ENCODE data around the gene SIK3.
"Not testable (repeated sequence)": the region's sequence is repeated elsewhere in the genome, so short reads cannot be mapped to it uniquely, and the experiment has no call there.

Gene SIK3

DNA sequence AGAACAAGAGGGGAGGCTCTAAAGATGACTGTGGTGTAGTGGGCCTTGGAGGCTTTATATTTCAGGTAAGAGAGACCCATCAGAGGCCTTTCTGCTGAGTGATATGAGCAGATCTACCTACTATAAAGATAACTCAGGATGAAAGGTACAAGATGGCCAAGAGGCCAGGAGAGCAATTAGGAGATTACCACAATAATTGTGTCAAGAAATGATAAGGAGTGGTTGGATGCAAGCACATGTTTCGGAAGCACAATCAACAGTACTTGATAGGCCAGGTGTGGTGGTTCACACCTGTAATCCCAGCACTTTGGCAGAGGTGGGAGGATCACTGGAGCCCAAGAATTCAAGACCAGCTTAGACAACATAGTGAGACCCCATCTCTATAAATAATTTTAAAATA is 43.8 kb downstream of the SIK3 start:
- H3K4ac ChIP-seq (ENCODE audit: low read depth, low read length): no peak overlapping the region
- H3K27me3 ChIP-seq (ENCODE audit: insufficient read depth, low read length, poor library complexity): no peaks in the 10 kb centered on the region
- H3K4me3 ChIP-seq (ENCODE audit: low read length): no peak overlapping the region
- DNase-seq: no peak
- H3K56ac ChIP-seq (ENCODE audit: low read length): no peak overlapping the region
- no peak overlapping the region for H2AK5ac ChIP-seq (ENCODE audit: low read length)
- peaks cover 13% of the 10 kb centered on the region for H3K79me1 ChIP-seq (ENCODE audit: low read length)
- H3K4me1 ChIP-seq (ENCODE audit: control insufficient read depth, low read depth, low read length): no peaks in the 10 kb centered on the region
- H4K5ac ChIP-seq (ENCODE audit: low read length): no peak overlapping the region
- WGBS (ENCODE audit: extremely low coverage, insufficient coverage, low lambda C conversion rate): no CpG with 5 or more reads among the region's 1 CpG
- H3K9ac ChIP-seq (ENCODE audit: low read length): no peak overlapping the region
- H4K8ac ChIP-seq (ENCODE audit: low read depth, low read length): no peak overlapping the region
- no peak overlapping the region for H2BK15ac ChIP-seq (replicated peaks; ENCODE audit: low read depth)
- no peak overlapping the region for H3K27ac ChIP-seq (ENCODE audit: low read depth, low read length)
- no peak overlapping the region for H2BK5ac ChIP-seq (ENCODE audit: low read length)
- no peak overlapping the region for H2BK120ac ChIP-seq (ENCODE audit: low read depth, low read length)
- H3K23ac ChIP-seq (ENCODE audit: low read length): no peak overlapping the region
- peaks cover 9% of the 10 kb centered on the region for H3K79me2 ChIP-seq (ENCODE audit: control insufficient read depth, insufficient read depth, low read length)
- no peak overlapping the region for H3K4me2 ChIP-seq (ENCODE audit: low read length)
- no peaks in the 10 kb centered on the region for H3K36me3 ChIP-seq (ENCODE audit: control insufficient read depth, insufficient read depth, low read length)
- H3K18ac ChIP-seq (ENCODE audit: low read length): no peak overlapping the region

DNA sequence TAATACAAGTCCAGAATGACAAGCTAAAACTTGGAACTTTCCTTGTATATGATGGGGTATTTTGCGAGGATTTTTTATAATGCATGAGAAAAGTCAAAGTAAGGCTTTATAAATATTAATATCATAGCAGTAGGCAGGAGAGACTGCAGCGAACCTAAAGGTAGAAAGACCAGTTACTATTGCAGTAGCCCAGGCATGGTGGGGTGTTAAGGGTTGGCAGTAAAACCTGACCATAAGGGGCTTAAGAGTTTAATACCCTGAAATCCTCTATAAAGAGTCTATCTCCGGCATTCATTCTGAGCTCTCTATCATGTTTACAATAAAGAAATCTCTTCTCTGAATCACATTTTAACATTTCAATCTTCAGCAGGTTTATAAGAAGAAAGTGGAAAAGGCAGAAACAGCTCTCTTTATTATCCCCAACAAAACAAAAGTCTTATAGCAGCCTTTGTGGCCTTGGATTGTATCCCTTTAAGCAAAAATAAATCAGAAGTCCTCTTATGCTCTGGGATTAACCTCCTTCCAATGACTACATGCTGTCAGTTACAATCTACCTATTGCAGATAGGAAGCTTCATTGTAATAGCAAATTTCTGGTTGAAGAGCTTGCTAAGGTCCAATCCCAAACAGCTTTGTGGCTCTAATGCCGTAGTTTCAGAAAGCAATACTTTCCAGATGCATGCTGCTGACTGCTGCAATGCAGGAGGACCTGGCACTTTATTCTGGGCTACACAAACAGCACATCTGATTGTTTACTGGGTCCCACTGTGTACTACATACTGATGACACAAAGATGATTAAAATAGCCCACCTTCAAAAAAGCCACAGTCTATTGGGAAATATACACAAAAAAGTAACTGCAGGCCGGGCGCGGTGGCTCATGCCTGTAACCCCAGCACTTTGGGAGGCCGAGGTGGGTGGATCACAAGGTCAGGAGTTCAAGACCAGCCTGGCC is 45.8 kb downstream of the SIK3 start:
- Histone ChIP-seq H3K27ac (ENCODE audit: low read depth, low read length) (no peak overlapping the region), H4K8ac (ENCODE audit: low read depth, low read length) (no peak overlapping the region), H3K18ac (ENCODE audit: low read length) (no peak overlapping the region), H3K4me1 (ENCODE audit: control insufficient read depth, low read depth, low read length) (no peaks in the 10 kb centered on the region), H4K5ac (ENCODE audit: low read length) (no peak overlapping the region), H2BK5ac (ENCODE audit: low read length) (no peak overlapping the region), H3K9ac (ENCODE audit: low read length) (no peak overlapping the region), H3K79me2 (ENCODE audit: control insufficient read depth, insufficient read depth, low read length) (peaks cover 6% of the 10 kb centered on the region), H3K27me3 (ENCODE audit: insufficient read depth, low read length, poor library complexity) (no peaks in the 10 kb centered on the region), H2BK120ac (ENCODE audit: low read depth, low read length) (no peak overlapping the region), H3K23ac (ENCODE audit: low read length) (no peak overlapping the region), H2BK15ac (replicated peaks; ENCODE audit: low read depth) (no peak overlapping the region), H3K56ac (ENCODE audit: low read length) (no peak overlapping the region), H3K79me1 (ENCODE audit: low read length) (peaks cover 11% of the 10 kb centered on the region), H3K4me2 (ENCODE audit: low read length) (no peak overlapping the region), H2AK5ac (ENCODE audit: low read length) (no peak overlapping the region), H3K4me3 (ENCODE audit: low read length) (no peak overlapping the region), H3K36me3 (ENCODE audit: control insufficient read depth, insufficient read depth, low read length) (no peaks in the 10 kb centered on the region), H3K4ac (ENCODE audit: low read depth, low read length) (no peak overlapping the region)
- DNase-seq: no peak
- WGBS (ENCODE audit: extremely low coverage, insufficient coverage, low lambda C conversion rate): 100% methylated on average over 1 of the region's 8 CpGs

DNA sequence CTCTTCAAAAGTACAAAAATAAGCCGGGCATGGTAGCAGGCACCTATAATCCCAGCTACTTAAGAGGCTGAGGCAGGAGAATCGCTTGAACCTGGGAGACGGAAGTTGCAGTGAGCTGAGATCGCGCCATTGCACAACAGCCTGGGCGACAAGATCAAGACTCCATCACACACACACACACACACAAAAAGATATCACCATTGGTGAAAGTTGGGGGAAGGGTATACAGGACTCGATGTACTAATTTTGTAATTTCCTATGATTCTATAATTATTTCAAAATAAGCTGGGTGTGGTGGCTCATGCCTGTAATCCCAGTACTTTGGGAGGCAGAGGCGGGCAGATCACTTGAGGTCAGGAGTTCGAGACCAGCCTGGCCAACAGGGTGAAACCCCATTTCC is 48.1 kb downstream of the SIK3 start:
- H2BK5ac ChIP-seq (ENCODE audit: low read length); H3K9ac ChIP-seq (ENCODE audit: low read length); H2BK15ac ChIP-seq (replicated peaks; ENCODE audit: low read depth); H3K4ac ChIP-seq (ENCODE audit: low read depth, low read length); H3K4me3 ChIP-seq (ENCODE audit: low read length); H3K4me1 ChIP-seq (ENCODE audit: control insufficient read depth, low read depth, low read length); H3K27ac ChIP-seq (ENCODE audit: low read depth, low read length); H2AK5ac ChIP-seq (ENCODE audit: low read length); H3K4me2 ChIP-seq (ENCODE audit: low read length); H2BK120ac ChIP-seq (ENCODE audit: low read depth, low read length); H4K8ac ChIP-seq (ENCODE audit: low read depth, low read length); H3K56ac ChIP-seq (ENCODE audit: low read length); H4K5ac ChIP-seq (ENCODE audit: low read length); H3K79me2 ChIP-seq (ENCODE audit: control insufficient read depth, insufficient read depth, low read length); H3K36me3 ChIP-seq (ENCODE audit: control insufficient read depth, insufficient read depth, low read length); H3K18ac ChIP-seq (ENCODE audit: low read length); H3K23ac ChIP-seq (ENCODE audit: low read length); H3K27me3 ChIP-seq (ENCODE audit: insufficient read depth, low read length, poor library complexity); DNase-seq: not testable (repeated sequence)
- no CpG with 5 or more reads among the region's 9 CpGs for WGBS (ENCODE audit: extremely low coverage, insufficient coverage, low lambda C conversion rate)
- H3K79me1 ChIP-seq (ENCODE audit: low read length): peaks cover 11% of the 10 kb centered on the region

DNA sequence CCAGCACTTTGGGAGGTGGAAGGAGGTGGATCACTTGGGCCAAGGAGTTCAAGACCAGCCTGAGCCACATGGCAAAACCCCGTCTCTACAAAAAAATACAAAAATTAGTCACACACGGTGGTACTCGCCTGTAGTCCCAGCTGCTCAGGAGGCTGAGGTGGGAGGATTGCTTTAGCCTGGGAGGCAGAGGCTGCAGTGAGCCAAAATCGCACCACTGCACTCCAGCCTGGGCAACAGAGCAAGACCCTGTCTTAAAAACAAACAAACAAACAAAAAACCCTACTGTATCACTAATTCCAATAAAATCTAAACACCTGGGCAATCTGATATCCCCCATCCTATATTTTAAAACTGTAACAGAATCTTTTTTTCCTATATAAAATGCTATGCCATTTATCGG is 51.6 kb downstream of the SIK3 start:
- not testable (repeated sequence) for H4K8ac ChIP-seq (ENCODE audit: low read depth, low read length); H3K18ac ChIP-seq (ENCODE audit: low read length); H3K79me1 ChIP-seq (ENCODE audit: low read length); H2AK5ac ChIP-seq (ENCODE audit: low read length); H2BK15ac ChIP-seq (replicated peaks; ENCODE audit: low read depth); H3K9ac ChIP-seq (ENCODE audit: low read length); H2BK5ac ChIP-seq (ENCODE audit: low read length); H4K5ac ChIP-seq (ENCODE audit: low read length); H3K27me3 ChIP-seq (ENCODE audit: insufficient read depth, low read length, poor library complexity); H3K56ac ChIP-seq (ENCODE audit: low read length); DNase-seq; H3K27ac ChIP-seq (ENCODE audit: low read depth, low read length); H3K4ac ChIP-seq (ENCODE audit: low read depth, low read length); H3K4me2 ChIP-seq (ENCODE audit: low read length); H2BK120ac ChIP-seq (ENCODE audit: low read depth, low read length); H3K23ac ChIP-seq (ENCODE audit: low read length); H3K4me1 ChIP-seq (ENCODE audit: control insufficient read depth, low read depth, low read length); H3K79me2 ChIP-seq (ENCODE audit: control insufficient read depth, insufficient read depth, low read length); H3K36me3 ChIP-seq (ENCODE audit: control insufficient read depth, insufficient read depth, low read length); H3K4me3 ChIP-seq (ENCODE audit: low read length)
- no CpG with 5 or more reads among the region's 5 CpGs for WGBS (ENCODE audit: extremely low coverage, insufficient coverage, low lambda C conversion rate)

DNA sequence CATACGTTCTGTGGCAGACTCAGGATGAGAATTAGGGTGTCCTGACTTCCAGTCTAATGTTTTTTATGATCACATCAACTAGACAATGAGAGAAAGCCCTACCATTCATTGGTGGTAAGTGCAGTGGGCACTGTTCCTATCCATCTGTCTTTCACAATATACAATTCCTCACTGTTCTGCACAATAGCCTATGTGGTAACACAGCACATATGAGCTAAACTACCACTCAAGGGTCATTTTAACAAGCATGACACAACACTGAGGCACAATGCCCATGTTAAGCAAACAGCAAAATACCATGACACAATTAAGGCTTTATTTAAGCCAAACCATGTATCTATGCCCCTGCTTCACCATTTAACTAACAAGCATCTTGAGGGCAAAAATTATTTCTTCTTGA is 52.3 kb downstream of the SIK3 start:
- Histone ChIP-seq H3K27ac (ENCODE audit: low read depth, low read length) (no peak overlapping the region), H3K4me3 (ENCODE audit: low read length) (no peak overlapping the region), H3K27me3 (ENCODE audit: insufficient read depth, low read length, poor library complexity) (no peaks in the 10 kb centered on the region), H2AK5ac (ENCODE audit: low read length) (no peak overlapping the region), H3K18ac (ENCODE audit: low read length) (no peak overlapping the region), H3K79me1 (ENCODE audit: low read length) (peaks cover 2% of the 10 kb centered on the region), H2BK5ac (ENCODE audit: low read length) (no peak overlapping the region), H3K79me2 (ENCODE audit: control insufficient read depth, insufficient read depth, low read length) (peaks cover 5% of the 10 kb centered on the region), H3K4me2 (ENCODE audit: low read length) (no peak overlapping the region), H3K23ac (ENCODE audit: low read length) (no peak overlapping the region), H4K5ac (ENCODE audit: low read length) (no peak overlapping the region), H3K56ac (ENCODE audit: low read length) (no peak overlapping the region), H2BK15ac (replicated peaks; ENCODE audit: low read depth) (no peak overlapping the region), H4K8ac (ENCODE audit: low read depth, low read length) (no peak overlapping the region), H3K4ac (ENCODE audit: low read depth, low read length) (no peak overlapping the region), H2BK120ac (ENCODE audit: low read depth, low read length) (no peak overlapping the region), H3K9ac (ENCODE audit: low read length) (no peak overlapping the region), H3K4me1 (ENCODE audit: control insufficient read depth, low read depth, low read length) (no peaks in the 10 kb centered on the region), H3K36me3 (ENCODE audit: control insufficient read depth, insufficient read depth, low read length) (no peaks in the 10 kb centered on the region)
- WGBS (ENCODE audit: extremely low coverage, insufficient coverage, low lambda C conversion rate): no CpG with 5 or more reads among the region's 1 CpG
- no peak for DNase-seq

DNA sequence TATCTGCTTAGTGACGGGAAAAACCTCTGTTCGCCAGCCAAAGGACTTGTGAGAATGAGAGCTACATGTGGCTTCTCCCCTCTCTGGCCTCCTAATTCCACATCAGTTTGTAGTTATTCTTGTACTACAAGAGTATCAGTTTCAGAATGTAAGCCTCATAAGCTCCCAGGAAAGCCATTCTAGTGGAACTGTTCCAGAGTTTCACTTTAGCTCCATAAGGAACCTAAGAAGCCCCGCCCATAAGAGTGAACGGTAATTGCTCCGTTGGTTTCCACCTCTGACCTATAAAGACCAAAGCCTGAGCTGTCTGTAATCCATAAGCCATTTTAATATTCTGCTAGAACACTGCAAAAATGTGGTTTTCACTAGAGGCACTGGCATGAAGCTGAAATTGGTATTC is 53.0 kb downstream of the SIK3 start:
- H2BK15ac ChIP-seq (replicated peaks; ENCODE audit: low read depth): no peak overlapping the region
- H3K4me1 ChIP-seq (ENCODE audit: control insufficient read depth, low read depth, low read length): no peaks in the 10 kb centered on the region
- H3K27me3 ChIP-seq (ENCODE audit: insufficient read depth, low read length, poor library complexity): no peaks in the 10 kb centered on the region
- H3K4ac ChIP-seq (ENCODE audit: low read depth, low read length): no peak overlapping the region
- peaks cover 5% of the 10 kb centered on the region for H3K79me2 ChIP-seq (ENCODE audit: control insufficient read depth, insufficient read depth, low read length)
- WGBS (ENCODE audit: extremely low coverage, insufficient coverage, low lambda C conversion rate): no CpG with 5 or more reads among the region's 5 CpGs
- no peak overlapping the region for H3K9ac ChIP-seq (ENCODE audit: low read length)
- H4K8ac ChIP-seq (ENCODE audit: low read depth, low read length): no peak overlapping the region
- no peak overlapping the region for H3K4me2 ChIP-seq (ENCODE audit: low read length)
- H2BK120ac ChIP-seq (ENCODE audit: low read depth, low read length): no peak overlapping the region
- H3K23ac ChIP-seq (ENCODE audit: low read length): no peak overlapping the region
- no peaks in the 10 kb centered on the region for H3K79me1 ChIP-seq (ENCODE audit: low read length)
- H3K56ac ChIP-seq (ENCODE audit: low read length): no peak overlapping the region
- no peak overlapping the region for H4K5ac ChIP-seq (ENCODE audit: low read length)
- no peak overlapping the region for H2BK5ac ChIP-seq (ENCODE audit: low read length)
- no peak overlapping the region for H3K27ac ChIP-seq (ENCODE audit: low read depth, low read length)
- no peak overlapping the region for H3K4me3 ChIP-seq (ENCODE audit: low read length)
- no peak overlapping the region for H3K18ac ChIP-seq (ENCODE audit: low read length)
- DNase-seq: no peak
- H3K36me3 ChIP-seq (ENCODE audit: control insufficient read depth, insufficient read depth, low read length): no peaks in the 10 kb centered on the region
- H2AK5ac ChIP-seq (ENCODE audit: low read length): no peak overlapping the region

Data from mesendoderm (in vitro differentiated cells).